ENCODE data around the gene TIMM50. TPM values are rescaled to one million over a fixed set of nuclear protein-coding genes. Genes with fewer than 3 reads are reported as not detected.
A peak's percentile ranks its signal among the peaks of the same experiment; 100 is the strongest.

TIMM50 gene
- total RNA-seq, 4 donors from 2014 or later = 34.0 to 63.2 (median 51.5) TPM

GRCh38 chr19:39508629-39509028, 28.0 kb downstream of the TIMM50 start:
- 83 to 86% methylated on average over 9 of the region's 9 CpGs for WGBS, 2 donors
- peaks cover 8 to 96% (median 17%) of the 10 kb centered on the region in 4 donors for H3K27me3 ChIP-seq
- intact Hi-C loops (cut with DNase I) = no loop called here

GRCh38 chr19:39509233-39509632, 28.6 kb downstream of the TIMM50 start:
- WGBS, 2 donors = 50 to 69% methylated on average over 1 of the region's 2 CpGs
- peaks cover 8 to 96% (median 20%) of the 10 kb centered on the region in 4 donors for H3K27me3 ChIP-seq

More at GRCh38 chr19:39508629-39509028, 28.0 kb downstream of the TIMM50 start:
- H3K4me1 ChIP-seq = peaks cover 6 to 14% (median 7%) of the 10 kb centered on the region in 3 donors
- no peak for DNase-seq
- H3K4me3 ChIP-seq = no peak overlapping the region
- no peaks in the 10 kb centered on the region for H3K9me3 ChIP-seq
- TF ChIP-seq CTCF (IDR thresholded peaks at IDR 0.05) (no peak), POLR2A (IDR thresholded peaks at IDR 0.05) (no peak)
- no peak overlapping the region for H3K27ac ChIP-seq
- H3K36me3 ChIP-seq = no peaks in the 10 kb centered on the region

GRCh38 chr19:39512988-39513387, 32.4 kb downstream of the TIMM50 start:
- intact Hi-C loops (cut with DNase I) = no loop called here
- Histone ChIP-seq H3K27me3 (peaks cover 8 to 95% (median 33%) of the 10 kb centered on the region in 4 donors), H3K9me3 (no peaks in the 10 kb centered on the region), H3K36me3 (no peaks in the 10 kb centered on the region), H3K27ac (no peak overlapping the region), H3K4me1 (peaks cover 6 to 18% (median 13%) of the 10 kb centered on the region in 3 donors), H3K4me3 (no peak overlapping the region)
- TF ChIP-seq CTCF (IDR thresholded peaks at IDR 0.05) = no peak
- TF ChIP-seq POLR2A (IDR thresholded peaks at IDR 0.05) = no peak
- no peak for DNase-seq
- WGBS, 2 donors = 37 to 48% methylated on average over 2 of the region's 2 CpGs

More at GRCh38 chr19:39509233-39509632, 28.6 kb downstream of the TIMM50 start:
- H3K9me3 ChIP-seq = no peaks in the 10 kb centered on the region
- no peak for TF ChIP-seq POLR2A (IDR thresholded peaks at IDR 0.05)
- no peak for TF ChIP-seq CTCF (IDR thresholded peaks at IDR 0.05)
- H3K4me1 ChIP-seq = peaks cover 6 to 14% (median 7%) of the 10 kb centered on the region in 3 donors
- no peak overlapping the region for H3K27ac ChIP-seq
- intact Hi-C loops (cut with DNase I) = no loop called here
- DNase-seq = no peak
- no peaks in the 10 kb centered on the region for H3K36me3 ChIP-seq
- H3K4me3 ChIP-seq = no peak overlapping the region

- peak within 1 kb of the TSS; percentile 2 to 63 (median 30) for H3K4me3 ChIP-seq
- H3K36me3 ChIP-seq = no peaks in the 10 kb centered on the region
Observed at GRCh38 chr19:39514840-39515550, 34.4 kb downstream of the TIMM50 start, which contains the start of gene SELENOV. TSS of gene SELENOV (plus strand) at chr19:39515139. CDS start at chr19:39515213, 74 bp downstream.

More at GRCh38 chr19:39514840-39515550, 34.4 kb downstream of the TIMM50 start, which contains the start of gene SELENOV:
- no peak within 1 kb of the TSS for H3K27ac ChIP-seq
- peaks cover 6 to 18% (median 13%) of the 10 kb centered on the region in 3 donors for H3K4me1 ChIP-seq
- WGBS, 2 donors = 3 to 9% methylated on average over 6 to 16 of the region's 56 CpGs
- TF ChIP-seq CTCF (IDR thresholded peaks at IDR 0.05) (no peak), POLR2A (IDR thresholded peaks at IDR 0.05) (no peak)
- no peak for DNase-seq
- H3K9me3 ChIP-seq = no peaks in the 10 kb centered on the region
- peaks cover 6 to 86% (median 24%) of the 10 kb centered on the region in 4 donors for H3K27me3 ChIP-seq
- intact Hi-C loops (cut with DNase I) = no loop called here

Data from esophagus squamous epithelium (tissue), 5 donors.